H1 (cell line): ENCODE measurements around the gene MAP4. TPM values are rescaled to one million over a fixed set of nuclear protein-coding genes. Genes with fewer than 3 reads are reported as not detected.

Experiments used
- ATF2 ChIP-seq: IDR thresholded peaks from 2 replicates; pipeline ENCODE4 v1.6.1; 2012; ENCODE audit warnings: low read length, inconsistent platforms
- ATF3 ChIP-seq: IDR thresholded peaks from 2 replicates; pipeline ENCODE4 v1.6.1; 2011; ENCODE audit warnings: low read depth, mild to moderate bottlenecking, low read length; ENCODE audit not compliant: insufficient read depth
- GABPA ChIP-seq: IDR thresholded peaks from 2 replicates; pipeline ENCODE4 v1.6.1; 2011; ENCODE audit warnings: mild to moderate bottlenecking, low read length, moderate library complexity, borderline replicate concordance; ENCODE audit not compliant: insufficient read depth
- GTF2F1 ChIP-seq: IDR thresholded peaks from 2 replicates; pipeline ENCODE4 v1.6.1; 2012; ENCODE audit warnings: low read depth, low read length, improper control_type of control experiment, borderline replicate concordance
- JUND ChIP-seq: IDR thresholded peaks from 2 replicates; pipeline ENCODE4 v1.6.1; 2011; ENCODE audit warnings: mild to moderate bottlenecking, improper control_type of control experiment, low read length
- KDM4A ChIP-seq: IDR thresholded peaks from one replicate; pipeline ENCODE4 v1.7.1; 2012; ENCODE audit warnings: low read depth, mild to moderate bottlenecking, moderate library complexity, low read length, inconsistent platforms; ENCODE audit not compliant: severe bottlenecking
- MAFK ChIP-seq: IDR thresholded peaks from 2 replicates; pipeline ENCODE4 v1.6.1; 2012; ENCODE audit warnings: low read depth, mild to moderate bottlenecking, improper control_type of control experiment, low read length
- NRF1 ChIP-seq: IDR thresholded peaks from 2 replicates; pipeline ENCODE4 v1.6.1; 2011; ENCODE audit warnings: mild to moderate bottlenecking, low read depth, low read length, improper control_type of control experiment
- RAD21 ChIP-seq, 2 experiments: IDR thresholded peaks in 1 of 2; conservative IDR thresholded peaks in 1 of 2; 2 replicates each; pipeline ENCODE4 v1.6.1; 2011; ENCODE audit warnings: low read depth in 2 of 2, low read length in 2 of 2, improper control_type of control experiment in 1 of 2, inconsistent platforms in 1 of 2, mild to moderate bottlenecking in 1 of 2, moderate library complexity in 1 of 2
- RBBP5 ChIP-seq: IDR thresholded peaks from 2 replicates; pipeline ENCODE4 v1.7.1; 2012; ENCODE audit warnings: low read depth, mild to moderate bottlenecking, inconsistent platforms, low read length, moderate library complexity, borderline replicate concordance
- RFX5 ChIP-seq: IDR thresholded peaks from 2 replicates; pipeline ENCODE4 v1.6.1; 2011; ENCODE audit warnings: low read depth, low read length, improper control_type of control experiment, borderline replicate concordance
- SAP30 ChIP-seq: fragments of 300-600 bp; sonication (generic); IDR thresholded peaks from 2 replicates; pipeline ENCODE4 v1.7.1; 2012; ENCODE audit warnings: low read length, moderate library complexity, mild to moderate bottlenecking, inconsistent platforms; ENCODE audit not compliant: insufficient read depth, insufficient replicate concordance
- SIN3A ChIP-seq, 2 experiments: IDR thresholded peaks in 1 of 2; conservative IDR thresholded peaks in 1 of 2; 2 replicates each; pipeline ENCODE4 v1.6.1; 2011 to 2012; ENCODE audit warnings: low read length in 2 of 2, improper control_type of control experiment in 1 of 2, low read depth in 1 of 2, mild to moderate bottlenecking in 1 of 2
- SP1 ChIP-seq: IDR thresholded peaks from 2 replicates; pipeline ENCODE4 v1.6.1; 2011; ENCODE audit warnings: low read depth, low read length
- TCF12 ChIP-seq: IDR thresholded peaks from 2 replicates; pipeline ENCODE4 v1.6.1; 2011; ENCODE audit warnings: low read depth, mild to moderate bottlenecking, low read length
- TEAD4 ChIP-seq: IDR thresholded peaks from 2 replicates; pipeline ENCODE4 v1.6.1; 2012; ENCODE audit warnings: low read depth, low read length, inconsistent platforms, mixed read lengths
- USF2 ChIP-seq: IDR thresholded peaks from 2 replicates; pipeline ENCODE4 v1.6.1; 2011; ENCODE audit warnings: low read length, improper control_type of control experiment
- polyA plus RNA-seq, 7 experiments: library from polyadenylated mRNA; depleted of rRNA in 3 of 7; stranded (reverse) in 5 of 7; unstranded in 2 of 7; fragments of >200 nt in 5 of 7; fragments of 200-250 nt in 2 of 7; gene quantifications; 1 replicate in 5 of 7; 2 replicates in 1 of 7; 4 replicates in 1 of 7; pipeline versions ENCODE4 v1.2.1 to v1.2.3, GENCODE V29; 2011 to 2013; ENCODE audit warnings: missing spikeins in 2 of 7, mixed read lengths in 2 of 7
- total RNA-seq: library from RNA; stranded (reverse); fragmentation: NEBNext Ultra II Directional; extraction: Animal tissue kit (Norgen Biotek cat#: 25700); gene quantifications from 2 replicates; pipeline ENCODE4 v1.2.1, GENCODE V29; 2021

The MAP4 gene
- total and polyA plus RNA-seq, 2 of the 8 experiments (the other 6 are each of a cell fraction or from before 2014, with no cell fraction given): 67.0 to 179 TPM

- TF ChIP-seq SP1 (no peak), RAD21 (IDR thresholded peaks at IDR 0.05 in 1 of 2, conservative IDR thresholded peaks at IDR 0.05 in 1 of 2; ENCODE audit: low read depth in 2 of 2, low read length in 2 of 2) (no peak), USF2 (no peak), TEAD4 (no peak), JUND (no peak), SIN3A (conservative IDR thresholded peaks at IDR 0.05 in 1 of 2, IDR thresholded peaks at IDR 0.05 in 1 of 2; ENCODE audit: low read depth in 1 of 2, low read length in 2 of 2) (peak in 1 of 2 experiments; percentile 60; a peak in 1 of 4 replicates), GABPA (peak; percentile 88), NRF1 (0 out of 2 replicates have a peak, but pooled peaks have one; percentile 23), RFX5 (no peak), TCF12 (no peak), GTF2F1 (no peak), KDM4A (peak; percentile 78), RBBP5 (peak; percentile 85; the same call in 1 of the 2 replicates), ATF3 (no peak), MAFK (no peak), ATF2 (no peak), SAP30 (no peak)
Observed at GRCh38 chr3:47802734-47803479, 213.3 kb downstream of the MAP4 start, which contains the start of gene DHX30 (continued).
